GM12878 (cell line): ENCODE measurements around the gene PAXX. TPM values are rescaled to one million over a fixed set of nuclear protein-coding genes. Genes with fewer than 3 reads are reported as not detected.

ENCODE experiments used
- ATAC-seq: fragments of 200-7000 bp; cut with Tn5 transposase; 3 replicates; pipeline ENCODE4 v1.9.1; 2020; ENCODE audit warnings: mild to moderate bottlenecking, moderate library complexity
- BruUV-seq: library from RNA; stranded (reverse); fragments of 400-500 nt; replicated peaks from 2 replicates; lab custom pipeline; 2021; lab: Mats Ljungman, UMichigan
- CTCF ChIA-PET: fragments of 300-600 bp; sonication (Branson Sonifier 250); formaldehyde crosslinking; extraction: SDS; loops from one replicate; lab custom pipeline; 2021; ENCODE audit warnings: inconsistent platforms; lab: Yijun Ruan, JAX
- POLR2A ChIA-PET: fragments of 350-600 bp; formaldehyde crosslinking; extraction: SDS; loops from one replicate; lab custom pipeline; 2021; ENCODE audit warnings: inconsistent platforms; lab: Charles Lee
- RAD21 ChIA-PET: fragments of 300-600 bp; sonication (Branson Sonifier 250); formaldehyde crosslinking; loops from one replicate; lab custom pipeline; 2023; ENCODE audit warnings: antibody characterized with exemption; ENCODE audit not compliant: unreplicated experiment; lab: Charles Lee
- SMC1A ChIA-PET: fragments of 300-600 bp; sonication (Branson Sonifier 250); formaldehyde crosslinking; loops from one replicate; lab custom pipeline; 2023; ENCODE audit not compliant: unreplicated experiment, uncharacterized antibody; lab: Charles Lee
- DNase-seq: peaks from one replicate; pipeline ENCODE4 v3.0.0-alpha.2; 2011; ENCODE audit warnings: low read depth, low spot score
- FAIRE-seq: peaks from 3 replicates; lab custom pipeline; 2011; peaks lifted over from hg19 to GRCh38; lab: Jason Lieb, UNC
- H2AFZ ChIP-seq: 2 replicates; pipeline ENCODE4 v1.6.0; 2011; ENCODE audit warnings: low read depth, low read length, control low read depth; ENCODE audit not compliant: control insufficient read depth
- H3K27ac ChIP-seq: 2 replicates; pipeline ENCODE4 v1.5.1; 2011; ENCODE audit warnings: control low read depth; ENCODE audit not compliant: control insufficient read depth, insufficient read depth
- H3K27me3 ChIP-seq, 2 experiments: replicated peaks in 1 of 2; 2 replicates each; pipeline versions ENCODE4 v1.6.0 to v1.6.1; 2011; ENCODE audit warnings: low read length in 1 of 2; ENCODE audit not compliant: control insufficient read depth in 2 of 2, insufficient read depth in 2 of 2
- H3K36me3 ChIP-seq, 2 experiments: 2 replicates each; pipeline ENCODE4 v1.5.1; 2011; ENCODE audit warnings: low read length in 1 of 2; ENCODE audit not compliant: control insufficient read depth in 2 of 2, insufficient read depth in 2 of 2
- H3K4me1 ChIP-seq: 2 replicates; pipeline ENCODE4 v1.6.1; 2011; ENCODE audit warnings: mild to moderate bottlenecking, low read length, moderate library complexity, mixed read lengths; ENCODE audit not compliant: control insufficient read depth, insufficient read depth
- H3K4me2 ChIP-seq: 2 replicates; pipeline ENCODE4 v1.6.0; 2011; ENCODE audit warnings: control low read depth; ENCODE audit not compliant: control insufficient read depth, insufficient read depth
- H3K4me3 ChIP-seq: fragments of 200-600 bp; sonication (generic); 2 replicates; pipeline ENCODE4 v1.5.1; 2016
- H3K79me2 ChIP-seq: 2 replicates; pipeline ENCODE4 v1.6.0; 2011; ENCODE audit warnings: low read length; ENCODE audit not compliant: control insufficient read depth, insufficient read depth
- H3K9ac ChIP-seq: 2 replicates; pipeline ENCODE4 v1.8.0; 2011; ENCODE audit warnings: low read length, control low read depth, mixed read lengths; ENCODE audit not compliant: control insufficient read depth, insufficient read depth
- H3K9me3 ChIP-seq: replicated peaks from 3 replicates; pipeline ENCODE4 v1.5.1; 2011; ENCODE audit warnings: mild to moderate bottlenecking, low read length; ENCODE audit not compliant: control insufficient read depth, insufficient read depth
- H4K20me1 ChIP-seq: 2 replicates; pipeline ENCODE4 v1.6.0; 2011; ENCODE audit not compliant: control insufficient read depth, insufficient read depth
- CREB1 ChIP-seq: IDR thresholded peaks from 2 replicates; pipeline ENCODE4 v1.6.1; 2012; ENCODE audit warnings: low read depth, mild to moderate bottlenecking, inconsistent platforms
- HCFC1 ChIP-seq: fragments of 150-350 bp; IDR thresholded peaks from 2 replicates; pipeline ENCODE4 v1.6.1; 2014; ENCODE audit warnings: low read length
- MLLT1 ChIP-seq: fragments of 450-650 bp; IDR thresholded peaks from 2 replicates; pipeline ENCODE4 v1.6.1; 2016; ENCODE audit warnings: mild to moderate bottlenecking
- NBN ChIP-seq: fragments of 450-650 bp; IDR thresholded peaks from 2 replicates; pipeline ENCODE4 v1.6.1; 2016
- NFYA ChIP-seq: IDR thresholded peaks from 2 replicates; pipeline ENCODE4 v1.6.1; 2011; ENCODE audit warnings: low read depth, mild to moderate bottlenecking, low read length, improper control_type of control experiment, borderline replicate concordance
- NR2C1 ChIP-seq: fragments of 450-650 bp; IDR thresholded peaks from 2 replicates; pipeline ENCODE4 v1.6.1; 2017; ENCODE audit warnings: antibody characterized with exemption, mild to moderate bottlenecking, moderate library complexity
- TARDBP ChIP-seq: IDR thresholded peaks from 2 replicates; pipeline ENCODE4 v1.6.1; 2016; ENCODE audit warnings: borderline replicate concordance
- YBX1 ChIP-seq: fragments of 450-650 bp; IDR thresholded peaks from 2 replicates; pipeline ENCODE4 v1.6.1; 2016; ENCODE audit warnings: antibody characterized with exemption
- ZNF592 ChIP-seq: fragments of 450-650 bp; IDR thresholded peaks from 2 replicates; pipeline ENCODE4 v1.6.1; 2017; ENCODE audit warnings: mild to moderate bottlenecking, moderate library complexity
- WGBS: methylation state at CpG from one replicate; pipeline ENCODE4 v1.1.6; 2016; ENCODE audit warnings: low lambda C conversion rate; ENCODE audit not compliant: insufficient replicate concordance, insufficient coverage; ENCODE audit errors: missing lambda C conversion rate; 5-methylcytosine and 5-hydroxymethylcytosine counted together
- in situ Hi-C: fragments of 300-500 bp; cut with MboI; formaldehyde crosslinking; loops from 9 replicates; pipeline ENCODE4 v1.14.3; 2018; ENCODE audit warnings: mixed read lengths
- intact Hi-C: fragments of 100-400 bp; cut with micrococcal nuclease; formaldehyde crosslinking; loops from one replicate; pipeline ENCODE4 v1.14.2; 2022; ENCODE audit not compliant: unreplicated experiment
- polyA plus RNA-seq, 11 experiments: library from polyadenylated mRNA; depleted of rRNA in 4 of 11; unstranded in 6 of 11; stranded (reverse) in 5 of 11; fragments of >200 nt; fragmentation: Nextera tagmentation in 4 of 11; fragmentation: Illumina TruSeq in 1 of 11; extraction: Ambion mirVana in 4 of 11; extraction: Trizol in 1 of 11; gene quantifications; 1 replicate in 1 of 11; 2 replicates in 10 of 11; pipeline versions ENCODE4 v1.2.1 to v1.2.3, GENCODE V29; 2011 to 2016; ENCODE audit warnings: inconsistent platforms in 2 of 11, missing spikeins in 2 of 11, low read depth in 1 of 11
- total RNA-seq, 4 experiments: library from RNA; depleted of rRNA in 3 of 4; stranded (reverse); fragments of >200 nt in 3 of 4; fragmentation: Illumina TruSeq in 1 of 4; extraction: Trizol in 1 of 4; gene quantifications; 2 replicates each; pipeline versions ENCODE4 v1.2.1 to v1.2.3, GENCODE V29; 2013 to 2021

Gene PAXX
- total and polyA plus RNA-seq, 10 of the 15 experiments (the other 5 are each of a cell fraction or from before 2014, with no cell fraction given), result 0.18 to 60.6 (median 29.5) TPM

GRCh38 chr9:137014776-137015539, 22.7 kb downstream of the PAXX start (continued):
- TF ChIP-seq NR2C1 (no peak), YBX1 (no peak)

GRCh38 chr9:137015540-137015930, 23.3 kb downstream of the PAXX start:
- H3K36me3 ChIP-seq, result no peaks in the 10 kb centered on the region
- no peak overlapping the region for H3K4me3 ChIP-seq
- FAIRE-seq (no peak), ATAC-seq (no peak), DNase-seq (no peak)
- ChIA-PET POLR2A (no interaction called here), SMC1A (no interaction called here), RAD21 (no interaction called here), CTCF (no interaction called here)
- TF ChIP-seq MLLT1 (no peak), ZNF592 (no peak), NFYA (no peak), HCFC1 (no peak), NBN (no peak), CREB1 (no peak), TARDBP (no peak)
- H3K27me3 ChIP-seq, result no peaks in the 10 kb centered on the region
- in situ Hi-C loops (no loop called here), intact Hi-C loops (no loop called here)
- H3K9me3 ChIP-seq, result no peaks in the 10 kb centered on the region; the same call in 2 of the 3 replicates
- H3K9ac ChIP-seq, result no peak overlapping the region
- H2AFZ ChIP-seq, result no peak overlapping the region
- H4K20me1 ChIP-seq, result no peaks in the 10 kb centered on the region
- H3K4me2 ChIP-seq, result no peak overlapping the region
- no peaks in the 10 kb centered on the region for H3K4me1 ChIP-seq
- H3K27ac ChIP-seq, result no peak overlapping the region
- no peaks in the 10 kb centered on the region for H3K79me2 ChIP-seq
- WGBS, result 79% methylated on average over 25 of the region's 25 CpGs
- no TSS peak for BruUV-seq
